HG03521 (cell line): ENCODE data around the gene ADAM15.
A peak's percentile ranks its signal among the peaks of the same experiment; 100 is the strongest.

Experiments used
- ATAC-seq: cut with Tn5 transposase; IDR thresholded peaks from one replicate; pipeline ENCODE4 v1.9.1; 2021; ENCODE audit warnings: mild to moderate bottlenecking, moderate library complexity; ENCODE audit not compliant: unreplicated experiment

The ADAM15 gene

GRCh38 chr1:155084722-155085503 lies 33.8 kb downstream of the ADAM15 start:
- peak; percentile 68 for ATAC-seq

GRCh38 chr1:155085504-155086127 lies 34.5 kb downstream of the ADAM15 start:
- ATAC-seq, result no peak

- no peak for ATAC-seq
Observed at GRCh38 chr1:155086128-155086741, 35.1 kb downstream of the ADAM15 start.

- ATAC-seq, result no peak
Observed at GRCh38 chr1:155086856-155087535, 35.9 kb downstream of the ADAM15 start.

- ATAC-seq, result no peak
Observed at GRCh38 chr1:155091071-155092051, 40.2 kb downstream of the ADAM15 start.

GRCh38 chr1:155092131-155092530 lies 41.0 kb downstream of the ADAM15 start:
- no peak for ATAC-seq

- no peak for ATAC-seq
Observed at GRCh38 chr1:155092641-155093040, 41.5 kb downstream of the ADAM15 start.

GRCh38 chr1:155093911-155094621 lies 43.0 kb downstream of the ADAM15 start:
- ATAC-seq, result no peak

- ATAC-seq, result no peak
Observed at GRCh38 chr1:155094622-155094948, 43.5 kb downstream of the ADAM15 start.

- ATAC-seq, result no peak
Observed at GRCh38 chr1:155099331-155099730, 48.2 kb downstream of the ADAM15 start.

- no peak for ATAC-seq
Observed at GRCh38 chr1:155103325-155103724, 52.2 kb downstream of the ADAM15 start.

GRCh38 chr1:155104605-155105534 lies 53.8 kb downstream of the ADAM15 start:
- no peak for ATAC-seq

GRCh38 chr1:155105604-155106011 lies 54.5 kb downstream of the ADAM15 start:
- no peak for ATAC-seq

GRCh38 chr1:155106862-155107261 lies 55.7 kb downstream of the ADAM15 start:
- ATAC-seq, result no peak

- ATAC-seq, result no peak
Observed at GRCh38 chr1:155107309-155108264, 56.5 kb downstream of the ADAM15 start.

GRCh38 chr1:155108296-155108695 lies 57.2 kb downstream of the ADAM15 start:
- ATAC-seq, result no peak

GRCh38 chr1:155110381-155110780 lies 59.3 kb downstream of the ADAM15 start:
- no peak for ATAC-seq

- no peak for ATAC-seq
Observed at GRCh38 chr1:155110826-155111225, 59.7 kb downstream of the ADAM15 start.
